HG02973 (cell line): Measurements from ENCODE around the gene RSRC2.
"Not testable (repeated sequence)": the region's sequence is repeated elsewhere in the genome, so short reads cannot be mapped to it uniquely, and the experiment has no call there.

Experiments
- ATAC-seq: cut with Tn5 transposase; IDR thresholded peaks from one replicate; pipeline ENCODE4 v1.9.1; 2021; ENCODE audit warnings: moderate library complexity; ENCODE audit not compliant: unreplicated experiment

RSRC2 gene

DNA sequence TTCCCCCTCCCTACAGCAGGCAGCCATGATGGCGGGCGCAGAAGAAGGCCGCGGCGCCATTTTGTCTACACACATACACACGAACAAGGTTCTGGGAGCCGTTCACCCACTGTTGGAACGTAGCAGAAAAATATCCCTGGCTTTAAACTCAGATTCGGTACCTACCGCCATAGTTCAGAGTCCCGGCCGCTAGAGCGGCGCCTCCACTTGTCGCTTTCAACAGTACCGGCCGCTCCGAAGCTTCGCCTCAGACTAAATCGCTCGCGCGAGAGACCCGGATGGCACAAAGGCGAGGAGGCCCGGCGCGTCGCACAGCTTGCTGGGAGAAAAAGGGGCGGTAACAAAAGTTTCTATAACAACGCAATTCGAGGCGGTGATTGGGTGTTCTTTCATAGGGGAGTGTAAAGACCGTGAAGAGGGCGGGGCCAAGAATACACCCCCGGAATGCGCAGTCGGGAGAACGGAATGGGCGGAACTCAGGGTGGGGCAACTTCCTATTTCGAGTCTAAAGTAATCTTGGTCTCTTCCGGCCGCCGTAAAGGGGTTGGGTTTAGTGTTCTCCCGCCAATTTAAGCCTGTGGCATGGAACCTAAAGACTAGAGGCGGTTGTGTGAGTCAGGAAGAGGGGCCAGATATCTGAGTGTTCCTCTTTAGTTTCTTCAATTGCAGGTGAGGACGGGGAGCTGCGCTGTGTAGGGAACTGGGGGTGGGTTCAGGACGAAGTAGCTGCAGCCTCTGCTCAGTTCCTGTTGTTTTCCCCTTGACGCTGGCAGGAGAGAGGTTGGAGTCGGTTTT lies at the start of gene RSRC2, which contains the start of gene KNTC1:
Gene RSRC2, minus strand, starts transcription at position 254 of the 795 bp plus-strand sequence. Its CDS starts 83 bp downstream, at position 171.
Gene KNTC1, plus strand, starts transcription at position 567 of the 795 bp plus-strand sequence. CDS start 2,815 bp downstream, outside the sequence.
- ATAC-seq, result peak; percentile 82

DNA sequence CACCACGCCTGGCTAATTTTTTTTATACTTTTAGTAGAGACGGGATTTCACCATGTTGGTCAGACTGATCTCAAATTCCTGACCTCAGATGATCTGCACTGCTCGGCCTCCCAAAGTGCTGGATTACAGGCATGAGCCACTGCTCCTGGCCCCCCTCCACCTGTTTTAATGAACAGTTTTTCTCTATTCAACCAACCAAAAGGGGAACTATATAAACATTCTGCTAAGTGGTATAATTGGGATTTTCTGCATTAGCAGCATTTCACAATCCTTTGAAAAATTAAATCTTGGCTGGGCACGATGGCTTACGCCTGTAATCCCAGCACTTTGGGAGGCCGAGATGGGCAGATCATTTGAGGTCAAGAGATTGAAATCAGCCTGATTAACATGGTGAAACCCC lies 45.1 kb upstream of the RSRC2 start:
- no peak for ATAC-seq

DNA sequence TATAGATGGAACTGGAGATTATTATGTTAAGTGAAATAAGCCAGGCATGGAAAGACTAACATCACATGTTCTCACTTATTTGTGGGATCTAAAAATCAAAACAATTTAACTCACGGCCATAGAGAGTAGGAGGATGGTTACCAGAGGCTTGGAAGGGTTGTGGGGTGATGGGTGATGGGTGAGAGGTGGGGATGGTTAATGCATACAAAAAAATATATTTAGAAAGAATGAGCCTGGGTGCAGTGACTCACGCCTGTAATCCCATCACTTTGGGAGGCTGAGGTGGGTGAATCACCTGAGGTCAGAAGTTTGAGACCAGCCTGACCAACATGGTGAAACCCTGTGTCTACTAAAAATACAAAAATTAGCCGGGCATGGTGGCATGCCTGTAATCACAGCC lies 43.3 kb upstream of the RSRC2 start:
- not testable (repeated sequence) for ATAC-seq

DNA sequence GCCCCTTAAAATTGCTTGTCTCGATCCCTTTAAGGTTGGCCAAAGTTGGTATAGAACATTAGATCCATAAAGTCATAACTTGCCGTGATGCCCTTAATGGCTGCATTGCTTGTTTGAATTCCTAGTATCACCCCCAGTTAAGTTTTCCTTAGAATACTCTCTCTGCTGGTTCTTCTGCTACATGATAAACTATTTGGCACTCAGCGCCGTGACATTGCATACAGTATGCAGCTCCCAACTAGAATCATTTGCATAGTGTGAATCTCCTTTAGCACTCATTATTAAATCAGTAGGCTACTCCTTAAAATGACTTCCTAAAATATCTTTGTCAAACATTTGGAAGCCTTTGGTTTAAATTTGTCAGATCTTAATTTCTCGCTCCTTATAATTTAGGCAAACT lies 42.6 kb upstream of the RSRC2 start:
- no peak for ATAC-seq

- ATAC-seq, result not testable (repeated sequence)
Measured at GRCh38 chr12:122566816-122567215, 40.1 kb upstream of the RSRC2 start.

GRCh38 chr12:122563361-122563760 lies 36.6 kb upstream of the RSRC2 start:
- no peak for ATAC-seq

GRCh38 chr12:122560138-122560537 lies 33.4 kb upstream of the RSRC2 start:
- no peak for ATAC-seq

DNA sequence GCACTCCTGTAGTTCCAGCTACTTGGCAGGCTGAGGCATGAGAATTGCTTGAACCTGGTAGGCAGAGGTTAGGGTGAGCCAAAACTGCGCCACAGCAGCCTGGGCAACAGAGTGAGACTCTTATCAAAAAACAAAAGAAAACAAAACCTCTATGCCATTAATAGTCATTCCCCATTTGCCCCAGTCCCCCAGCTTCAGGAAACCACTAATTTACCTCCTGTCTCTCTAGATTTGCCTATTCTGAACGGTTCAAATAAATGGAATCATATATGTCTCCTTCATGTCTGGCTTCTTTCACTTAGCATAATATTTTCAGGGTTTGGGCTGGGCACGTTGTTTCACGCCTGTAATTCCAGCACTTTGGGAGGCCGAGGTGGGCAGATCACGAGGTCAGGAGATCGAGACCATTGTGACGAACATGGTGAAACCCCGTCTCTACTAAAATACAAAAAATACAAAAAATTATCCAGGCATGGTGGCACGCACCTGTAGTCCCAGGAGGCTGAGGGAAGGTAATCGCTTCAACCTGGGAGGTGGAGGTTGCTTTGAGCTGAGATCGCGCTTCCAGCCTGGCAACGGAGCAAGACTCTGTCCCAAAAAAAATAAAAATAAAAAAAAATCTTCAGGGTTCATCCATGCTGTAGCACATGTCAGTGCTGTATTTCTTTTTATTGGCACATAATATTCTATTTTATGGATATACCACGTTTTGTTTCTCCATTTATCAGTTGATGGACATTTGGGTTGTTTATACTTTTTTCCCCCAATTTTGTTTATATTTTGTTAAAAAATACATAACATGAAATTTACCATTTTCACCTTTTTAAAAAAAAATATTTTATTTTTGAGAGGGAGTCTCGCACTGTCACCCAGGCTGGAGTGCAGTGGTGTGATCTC lies 32.3 kb upstream of the RSRC2 start:
- ATAC-seq, result no peak

DNA sequence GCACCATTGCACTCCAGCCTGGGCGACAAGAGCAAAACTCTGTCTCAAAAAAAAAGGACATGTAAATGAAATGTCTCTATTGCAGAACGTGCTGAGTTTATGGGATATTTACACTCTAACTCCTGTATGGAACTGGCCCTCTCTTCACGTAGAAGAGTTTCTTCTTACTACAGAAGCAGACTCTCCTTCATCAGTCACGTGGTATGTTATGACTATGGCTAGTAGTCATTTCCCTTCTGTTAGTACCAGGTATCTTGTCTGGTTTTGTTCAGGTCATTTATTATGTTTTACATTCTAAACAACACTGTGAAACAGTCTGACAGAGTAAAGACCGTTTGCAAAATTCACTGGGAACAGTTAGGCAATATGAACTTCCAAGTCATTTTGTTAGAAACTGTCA lies 20.6 kb upstream of the RSRC2 start:
- no peak for ATAC-seq

DNA sequence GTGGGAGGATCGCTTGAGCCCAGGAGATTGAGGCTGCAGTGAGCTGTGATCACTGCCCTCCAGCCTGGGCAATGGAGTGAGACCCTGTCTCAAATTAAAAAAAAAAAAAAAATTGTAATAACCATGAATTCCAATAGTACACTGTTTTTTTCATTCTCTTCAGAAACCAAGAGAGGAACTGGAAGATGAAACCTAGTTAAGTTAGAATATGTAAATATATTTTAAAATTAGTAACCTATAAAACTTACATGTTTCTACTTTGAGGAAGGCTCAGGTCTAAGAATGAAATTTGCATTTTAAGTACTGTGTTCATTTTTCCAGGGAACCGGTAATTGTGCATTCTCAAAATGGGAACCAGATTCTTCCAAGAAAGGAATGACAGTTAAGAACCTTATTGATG lies 19.1 kb upstream of the RSRC2 start:
- peak; percentile 54 for ATAC-seq

DNA sequence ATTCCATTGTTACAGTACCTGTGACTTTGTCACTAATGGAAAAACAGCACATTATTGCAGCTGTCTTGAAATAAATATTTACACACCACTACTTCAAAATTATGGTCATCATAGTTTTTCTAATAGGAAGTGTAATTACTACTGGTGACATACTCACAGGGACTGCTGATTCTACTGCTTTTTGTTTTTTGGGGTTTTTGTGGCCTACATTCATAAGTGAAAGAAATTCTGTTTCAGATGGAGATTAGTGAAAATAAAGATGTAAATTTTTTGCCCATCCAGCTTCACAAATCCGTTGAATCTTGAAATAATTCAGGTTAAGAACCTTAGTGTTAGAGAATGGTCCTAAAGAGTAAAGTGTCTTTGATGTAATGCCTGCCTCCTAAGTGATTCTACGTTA lies 17.8 kb upstream of the RSRC2 start:
- ATAC-seq, result no peak

DNA sequence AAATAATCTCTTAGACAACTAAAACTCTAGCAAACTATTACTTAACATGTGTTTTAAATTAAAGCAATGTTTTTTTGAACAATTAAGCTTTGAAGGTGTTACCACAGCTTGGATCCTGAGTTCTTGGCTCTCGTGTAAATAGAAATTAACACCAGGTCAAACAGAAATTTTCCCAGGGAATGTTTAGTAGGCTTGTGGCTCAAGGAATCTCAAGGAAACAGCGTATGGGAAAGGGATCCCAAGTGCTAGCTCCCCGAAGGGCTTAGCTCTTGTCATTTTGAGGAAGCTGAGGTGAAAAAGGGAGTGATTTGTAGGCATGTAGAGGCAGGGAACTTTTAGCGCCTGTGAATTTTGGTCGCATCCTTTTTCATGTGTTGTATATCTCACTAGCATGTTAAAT lies 11.8 kb upstream of the RSRC2 start:
- no peak for ATAC-seq

GRCh38 chr12:122537021-122537420 lies 10.3 kb upstream of the RSRC2 start:
- ATAC-seq, result no peak

GRCh38 chr12:122533856-122534255 lies 7.1 kb upstream of the RSRC2 start:
- no peak for ATAC-seq

GRCh38 chr12:122528992-122529391 lies 2.3 kb upstream of the RSRC2 start:
- ATAC-seq, result no peak

GRCh38 chr12:122528582-122528981 lies 1.8 kb upstream of the RSRC2 start:
- ATAC-seq, result no peak

- no peak for ATAC-seq
Measured at GRCh38 chr12:122527478-122527944, 775 bp upstream of the RSRC2 start.

DNA sequence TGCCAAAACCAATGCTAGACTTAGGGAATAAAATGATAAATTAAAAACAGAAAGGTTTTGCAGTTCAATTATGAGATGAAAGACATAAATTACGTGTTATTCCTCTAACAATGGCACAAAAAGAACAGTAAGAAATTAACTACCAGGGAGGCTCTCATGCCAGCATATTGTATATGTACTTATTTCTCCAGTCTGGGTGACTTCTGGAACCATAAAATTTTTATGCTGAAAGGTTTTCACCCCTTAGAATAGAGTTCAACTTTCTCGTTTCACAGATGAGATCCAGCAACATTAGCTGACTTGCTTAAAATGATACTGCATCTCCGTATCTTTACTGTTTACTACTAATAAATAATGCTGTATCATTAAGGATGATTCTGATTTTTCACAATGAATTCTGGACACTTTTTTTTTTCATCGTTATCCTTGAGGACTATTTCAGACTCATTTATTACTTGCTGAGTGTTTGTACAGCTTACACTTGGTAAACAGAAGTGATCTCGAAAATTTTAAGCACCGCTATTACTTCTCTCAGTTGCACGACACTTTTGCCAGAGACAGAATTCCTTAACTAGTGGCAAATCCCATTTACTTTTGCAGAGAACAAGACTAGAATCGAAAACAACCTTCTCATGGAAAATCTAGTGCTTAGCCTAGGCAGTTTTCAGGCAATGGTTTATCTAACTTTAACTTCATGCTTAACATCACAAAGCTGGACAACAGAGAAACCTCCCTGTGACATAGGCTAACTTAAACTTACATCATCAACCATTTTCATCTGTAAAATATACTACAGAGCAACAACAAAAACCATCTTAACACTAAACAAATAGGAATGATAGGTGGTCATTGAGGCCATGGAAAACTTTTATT lies 2.7 kb downstream of the RSRC2 start:
- no peak for ATAC-seq

DNA sequence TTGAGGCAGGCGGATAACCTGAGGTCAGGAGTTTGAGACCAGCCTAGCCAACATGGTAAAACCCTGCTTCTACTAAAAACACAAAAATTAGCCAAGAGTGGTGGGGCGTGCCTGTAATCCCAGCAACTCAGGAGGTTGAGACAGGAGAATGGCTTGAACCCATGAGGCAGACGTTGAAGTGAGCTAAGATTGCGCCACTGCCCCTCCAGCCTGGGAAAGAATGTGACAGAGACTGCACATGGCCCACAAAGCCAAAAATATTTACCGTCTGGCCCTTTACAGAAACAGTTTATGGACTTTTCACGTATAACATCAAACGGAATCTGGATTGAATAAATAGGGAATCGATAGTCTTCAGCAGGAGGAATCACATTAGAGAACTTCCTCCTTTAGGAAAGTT lies 3.5 kb downstream of the RSRC2 start:
- ATAC-seq, result no peak

GRCh38 chr12:122520676-122521075 lies 6.1 kb downstream of the RSRC2 start:
- ATAC-seq, result no peak

DNA sequence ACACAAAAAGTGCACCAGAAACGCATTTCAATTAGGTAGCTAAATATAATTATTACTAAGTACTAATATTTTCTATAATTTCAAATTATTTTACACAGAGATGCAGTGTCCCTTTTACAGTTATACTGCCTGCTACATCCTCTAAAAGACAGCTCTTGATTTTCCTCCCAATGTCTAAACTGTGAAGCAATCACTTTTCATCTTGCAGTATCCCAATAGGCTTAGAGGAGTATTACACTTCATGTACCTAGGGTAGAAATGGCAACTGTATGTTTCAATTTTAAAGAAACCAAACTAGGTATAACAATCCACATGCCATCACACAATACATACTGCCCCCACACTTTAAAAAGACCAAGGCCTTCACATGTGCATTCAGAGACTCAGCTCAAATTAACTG lies 7.3 kb downstream of the RSRC2 start:
- ATAC-seq, result no peak
